T47D (cell line): ENCODE data around the gene ZBED1.
A peak's percentile ranks its signal among the peaks of the same experiment; 100 is the strongest.
"Not testable (repeated sequence)": the region's sequence is repeated elsewhere in the genome, so short reads cannot be mapped to it uniquely, and the experiment has no call there.

ENCODE experiments used
- DNase-seq, 2 experiments: peaks; one replicate each; pipeline versions ENCODE4 v3.0.0 to v3.0.0-alpha.2; 2011 to 2012; ENCODE audit warnings: low read depth in 1 of 2, low spot score in 1 of 2
- JUND ChIP-seq: IDR thresholded peaks from 2 replicates; pipeline ENCODE4 v1.6.1; 2012; ENCODE audit warnings: low read depth
- in situ Hi-C: cut with HindIII; loops from 2 replicates; pipeline ENCODE4 v1.10.0; 2016; ENCODE audit warnings: low sequenced_read_pairs, low pct_unique_long_range_greater_than_20kb

ZBED1 gene

GRCh38 chrX:2471641-2472040, 29.1 kb downstream of the ZBED1 start:
- no peak for TF ChIP-seq JUND
- DNase-seq = no peak
- in situ Hi-C loops = no loop called here

- in situ Hi-C loops, DNase-seq: not testable (repeated sequence)
Measured at GRCh38 chrX:2471126-2471525, 29.6 kb downstream of the ZBED1 start.

DNA sequence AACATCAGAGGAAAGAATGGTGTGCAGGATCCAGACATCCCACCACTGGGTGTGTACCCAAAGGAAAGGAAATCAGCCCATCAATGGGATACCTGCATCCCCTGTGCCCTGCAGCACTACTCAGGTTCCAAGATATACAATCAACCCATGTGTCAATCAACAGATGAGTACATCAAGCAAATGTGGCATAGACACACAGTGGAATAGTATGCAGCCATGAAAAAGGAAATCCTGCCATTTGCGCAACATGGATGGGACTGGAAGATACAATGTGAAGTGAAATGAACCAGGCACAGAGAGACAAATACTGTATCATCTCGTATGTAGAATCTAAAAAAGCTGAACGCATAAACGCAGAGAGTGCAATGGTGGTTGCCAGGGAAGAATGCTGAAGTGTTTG, 30.9 kb downstream of the ZBED1 start:
- in situ Hi-C loops, DNase-seq: not testable (repeated sequence)

GRCh38 chrX:2469196-2469685, 31.5 kb downstream of the ZBED1 start:
- no peak for DNase-seq
- no peak for TF ChIP-seq JUND
- in situ Hi-C loops = no loop called here

DNA sequence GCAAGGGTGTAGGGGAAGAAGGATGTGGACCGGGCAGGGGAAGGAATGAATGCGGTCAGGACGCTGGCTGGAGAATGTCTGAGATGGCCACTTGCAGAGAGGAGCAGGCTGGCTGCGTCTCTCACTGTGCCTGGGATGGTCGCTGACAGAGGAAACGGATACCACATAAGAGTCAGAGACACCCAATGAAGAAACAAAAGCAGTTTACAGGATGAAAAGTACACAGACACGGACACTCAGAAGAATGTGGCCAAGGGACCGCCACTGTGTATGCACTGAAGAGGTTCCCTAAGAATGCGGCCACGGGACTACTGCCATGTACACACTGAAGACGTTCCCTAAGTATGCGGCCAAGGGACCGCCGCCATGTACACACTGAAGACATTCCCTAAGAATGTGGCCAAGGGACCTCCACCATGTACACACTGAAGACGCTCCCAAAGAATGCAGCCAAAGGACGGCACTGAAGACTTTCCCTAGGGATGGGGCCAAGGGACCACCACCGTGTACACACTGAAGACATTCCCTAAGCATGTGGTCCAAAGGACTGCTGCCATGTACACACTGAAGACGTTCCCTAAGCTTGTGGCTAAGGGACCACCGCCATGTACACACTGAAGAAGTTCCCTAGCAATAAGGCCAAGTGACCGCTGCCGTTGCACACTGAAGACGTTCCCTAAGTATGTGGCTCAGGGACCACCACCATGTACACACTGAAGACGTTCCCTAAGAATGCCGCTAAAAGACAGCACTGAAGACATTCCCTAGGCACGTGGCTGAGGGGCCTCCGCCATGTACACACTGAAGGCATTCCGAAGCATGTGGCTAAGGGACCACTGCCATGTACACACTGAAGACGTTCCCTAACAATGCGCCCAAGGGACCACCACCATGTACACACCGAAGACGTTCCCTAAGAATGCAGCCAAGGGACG, 32.2 kb downstream of the ZBED1 start:
- in situ Hi-C loops = no loop called here
- TF ChIP-seq JUND = no peak
- DNase-seq = no peak

GRCh38 chrX:2466876-2467656, 33.7 kb downstream of the ZBED1 start:
- in situ Hi-C loops = no loop called here
- no peak for TF ChIP-seq JUND
- DNase-seq = no peak

- in situ Hi-C loops = no loop called here
- peak in 1 of 2 experiments; percentile 98 for DNase-seq
- no peak for TF ChIP-seq JUND
Measured at GRCh38 chrX:2464677-2465166, 36.1 kb downstream of the ZBED1 start.

- TF ChIP-seq JUND = no peak
- DNase-seq = peak; percentile 14 to 98
- in situ Hi-C loops = no loop called here
Measured at GRCh38 chrX:2463973-2464676, 36.7 kb downstream of the ZBED1 start.

- in situ Hi-C loops, DNase-seq: not testable (repeated sequence)
Measured at GRCh38 chrX:2463481-2463880, 37.3 kb downstream of the ZBED1 start.

- TF ChIP-seq JUND = no peak
- in situ Hi-C loops = no loop called here
- no peak for DNase-seq
Measured at GRCh38 chrX:2462780-2463179, 38.0 kb downstream of the ZBED1 start.

DNA sequence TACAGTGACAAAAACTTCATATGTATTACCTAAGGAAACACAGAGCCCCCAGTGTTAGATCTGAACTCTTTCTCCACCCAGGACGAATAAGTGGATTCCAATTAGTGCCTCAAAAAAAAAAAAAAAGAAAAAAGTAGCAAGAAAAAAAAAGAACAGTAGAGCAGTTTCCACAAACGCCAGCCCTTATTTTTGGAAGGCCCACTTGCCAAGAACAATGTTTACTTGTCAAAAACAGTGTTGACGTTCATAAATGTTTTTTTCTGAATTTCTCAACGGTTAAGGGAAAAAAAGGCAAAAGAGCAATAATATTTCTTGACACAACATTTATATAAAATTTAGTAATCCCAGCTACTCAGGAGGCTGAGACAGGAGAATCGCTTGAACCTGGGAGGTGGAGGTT, 38.7 kb downstream of the ZBED1 start:
- no peak for TF ChIP-seq JUND
- no peak for DNase-seq
- in situ Hi-C loops = no loop called here

DNA sequence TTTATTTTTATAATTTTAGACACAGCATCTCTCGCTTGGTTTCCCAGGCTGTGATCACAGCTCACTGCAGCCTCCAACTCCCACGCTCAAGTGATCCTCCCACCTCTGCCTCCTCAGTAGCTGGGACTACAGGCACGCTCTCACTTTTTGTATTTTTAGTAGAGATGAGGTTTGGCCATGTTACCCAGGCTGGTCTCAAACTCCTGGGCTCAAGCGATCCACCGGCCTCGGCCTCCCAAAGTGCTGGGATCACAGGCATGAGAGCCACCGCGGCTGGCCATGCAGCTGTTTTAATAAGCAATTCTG, 39.1 kb downstream of the ZBED1 start:
- in situ Hi-C loops = no loop called here
- no peak for DNase-seq
- TF ChIP-seq JUND = no peak

- in situ Hi-C loops = not testable (repeated sequence)
Measured at GRCh38 chrX:2460821-2461710, 39.7 kb downstream of the ZBED1 start.

DNA sequence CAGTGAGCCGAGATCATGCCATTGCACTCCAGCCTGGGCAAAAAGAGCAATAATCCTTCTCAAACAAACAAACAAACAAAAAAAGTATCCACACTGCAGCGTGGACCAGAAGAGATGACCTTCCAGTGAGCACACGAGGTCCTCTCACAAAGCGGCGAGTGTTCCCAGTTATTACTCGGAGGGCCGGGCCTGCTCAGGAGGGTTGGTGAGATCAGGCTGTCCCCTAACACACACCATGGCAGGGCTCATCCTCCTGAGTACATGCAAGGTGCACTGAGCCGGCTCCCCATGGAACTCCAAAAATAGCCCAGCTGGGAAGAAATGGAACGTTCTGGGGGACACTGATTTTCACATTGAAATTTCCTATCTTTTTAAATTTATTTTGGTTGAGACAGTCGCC, 40.7 kb downstream of the ZBED1 start:
- in situ Hi-C loops, DNase-seq: not testable (repeated sequence)

More at GRCh38 chrX:2460821-2461710, 39.7 kb downstream of the ZBED1 start:
- not testable (repeated sequence) for DNase-seq
